ENCODE results near the gene CTNNA2.

GRCh38 chr2:80001701-80002101, 488.9 kb downstream of the CTNNA2 start:
- no peak for TF ChIP-seq ZNF232 (CRISPR knock-in tag; IDR thresholded peaks at IDR 0.05)
- no peak for TF ChIP-seq SNRNP70 (optimal IDR thresholded peaks at IDR 0.05; ENCODE audit: low read depth, low read length)
- TF ChIP-seq YY1 (IDR thresholded peaks at IDR 0.05; ENCODE audit: borderline replicate concordance in 1 of 3, control insufficient read depth in 1 of 3, extremely low read depth in 1 of 3, insufficient read depth in 3 of 3, insufficient read length in 1 of 3, insufficient replicate concordance in 2 of 3, low read depth in 1 of 3, low read length in 2 of 3) = no peak
- TF ChIP-seq CTCF (IDR thresholded peaks at IDR 0.05 in 2 of 3, conservative IDR thresholded peaks at IDR 0.05 in 1 of 3; ENCODE audit: insufficient read depth in 2 of 3, low read depth in 1 of 3, low read length in 3 of 3) = no peak
- no peak for TF ChIP-seq BRF1 (IDR thresholded peaks at IDR 0.05; ENCODE audit: borderline replicate concordance, extremely low read depth, insufficient read length)
- no peak for TF ChIP-seq SIN3A (IDR thresholded peaks at IDR 0.05; ENCODE audit: borderline replicate concordance in 2 of 2, control insufficient read depth in 1 of 2, low read depth in 2 of 2, low read length in 2 of 2)
- no peak for TF ChIP-seq DPF2 (IDR thresholded peaks at IDR 0.05)
- TF ChIP-seq VEZF1 (CRISPR knock-in tag; IDR thresholded peaks at IDR 0.05) = no peak
- no peak for TF ChIP-seq RAD51 (IDR thresholded peaks at IDR 0.05; ENCODE audit: borderline replicate concordance, low read depth)
- no peak for TF ChIP-seq POLR2A (conservative IDR thresholded peaks at IDR 0.05)
- TF ChIP-seq ARHGAP35 (IDR thresholded peaks at IDR 0.05; ENCODE audit: partially characterized antibody) = no peak

All from K562 (cell line).